Omental fat pad (tissue), 4 donors: ENCODE data around the gene LRRC40. TPM values are rescaled to one million over a fixed set of nuclear protein-coding genes. Genes with fewer than 3 reads are reported as not detected.

ENCODE experiments used
- ATAC-seq: fragments of 150-250 bp; one replicate; pipeline ENCODE4 v1.9.1; 2016; ENCODE audit warnings: mild to moderate bottlenecking, moderate library complexity; ENCODE audit not compliant: low FRiP score
- DNase-seq: peaks from one replicate; pipeline ENCODE4 v3.0.0-alpha.2; 2019; ENCODE audit warnings: low spot score
- total RNA-seq, 4 donors: library from RNA; depleted of rRNA; stranded (reverse); fragments of >200 nt; gene quantifications; one replicate each; pipeline ENCODE4 v1.1.0, GENCODE V29; 2016
- TF ChIP-seq, protein P1 (sequence below), 3 donors: fragments of 450-650 bp; IDR thresholded peaks; one replicate each; pipeline ENCODE4 v1.5.1; 2016 to 2017; ENCODE audit warnings: antibody characterized with exemption in 3 of 3, mild to moderate bottlenecking in 3 of 3, moderate library complexity in 2 of 3

LRRC40 gene
- total RNA-seq, 4 donors from 2014 or later: 10.9 to 19.7 (median 13.3) TPM

DNA sequence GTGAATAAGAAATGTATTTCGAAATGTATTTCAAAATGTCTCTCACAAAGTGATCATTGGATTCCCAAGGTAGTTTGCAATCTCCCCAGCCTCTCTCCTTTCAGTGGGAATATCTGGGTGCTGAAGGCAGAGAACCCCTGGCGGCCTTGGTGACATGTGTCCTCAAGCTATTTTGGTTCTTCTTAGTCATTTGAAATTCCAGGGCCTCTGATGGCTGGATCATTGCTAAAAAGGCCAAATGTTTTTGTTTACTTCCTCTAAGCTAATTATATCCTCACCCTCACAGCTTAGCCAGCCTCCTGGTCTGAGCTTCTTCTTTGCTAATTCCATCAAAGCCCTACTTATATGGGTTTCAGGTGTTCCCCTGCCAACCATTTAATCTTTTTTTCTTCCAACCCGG lies 71.2 kb downstream of the LRRC40 start:
- TF ChIP-seq, protein P1, sequence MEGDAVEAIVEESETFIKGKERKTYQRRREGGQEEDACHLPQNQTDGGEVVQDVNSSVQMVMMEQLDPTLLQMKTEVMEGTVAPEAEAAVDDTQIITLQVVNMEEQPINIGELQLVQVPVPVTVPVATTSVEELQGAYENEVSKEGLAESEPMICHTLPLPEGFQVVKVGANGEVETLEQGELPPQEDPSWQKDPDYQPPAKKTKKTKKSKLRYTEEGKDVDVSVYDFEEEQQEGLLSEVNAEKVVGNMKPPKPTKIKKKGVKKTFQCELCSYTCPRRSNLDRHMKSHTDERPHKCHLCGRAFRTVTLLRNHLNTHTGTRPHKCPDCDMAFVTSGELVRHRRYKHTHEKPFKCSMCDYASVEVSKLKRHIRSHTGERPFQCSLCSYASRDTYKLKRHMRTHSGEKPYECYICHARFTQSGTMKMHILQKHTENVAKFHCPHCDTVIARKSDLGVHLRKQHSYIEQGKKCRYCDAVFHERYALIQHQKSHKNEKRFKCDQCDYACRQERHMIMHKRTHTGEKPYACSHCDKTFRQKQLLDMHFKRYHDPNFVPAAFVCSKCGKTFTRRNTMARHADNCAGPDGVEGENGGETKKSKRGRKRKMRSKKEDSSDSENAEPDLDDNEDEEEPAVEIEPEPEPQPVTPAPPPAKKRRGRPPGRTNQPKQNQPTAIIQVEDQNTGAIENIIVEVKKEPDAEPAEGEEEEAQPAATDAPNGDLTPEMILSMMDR (IDR thresholded peaks at IDR 0.05): no peak
- no peak for ATAC-seq
- no peak for DNase-seq

DNA sequence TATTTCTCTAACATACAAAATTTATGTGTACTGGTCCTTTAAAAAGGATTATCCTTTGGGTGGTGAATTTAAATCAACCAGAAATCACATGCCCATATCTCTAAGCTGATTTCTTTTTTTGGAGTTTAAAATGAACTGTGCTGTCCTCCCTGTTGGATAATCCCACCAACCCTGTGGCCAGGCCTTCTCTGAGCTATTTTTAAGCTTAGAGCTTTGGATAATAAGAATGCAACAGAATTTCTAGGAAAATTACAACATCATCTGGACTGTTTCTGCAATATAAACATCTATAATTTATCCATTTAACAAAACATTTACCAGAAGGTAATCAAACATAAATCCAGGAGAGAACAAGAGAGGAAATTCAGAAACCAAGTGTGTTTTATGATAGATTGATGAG lies 88.3 kb downstream of the LRRC40 start:
- no peak for ATAC-seq
- TF ChIP-seq, protein P1 (IDR thresholded peaks at IDR 0.05): no peak

DNA sequence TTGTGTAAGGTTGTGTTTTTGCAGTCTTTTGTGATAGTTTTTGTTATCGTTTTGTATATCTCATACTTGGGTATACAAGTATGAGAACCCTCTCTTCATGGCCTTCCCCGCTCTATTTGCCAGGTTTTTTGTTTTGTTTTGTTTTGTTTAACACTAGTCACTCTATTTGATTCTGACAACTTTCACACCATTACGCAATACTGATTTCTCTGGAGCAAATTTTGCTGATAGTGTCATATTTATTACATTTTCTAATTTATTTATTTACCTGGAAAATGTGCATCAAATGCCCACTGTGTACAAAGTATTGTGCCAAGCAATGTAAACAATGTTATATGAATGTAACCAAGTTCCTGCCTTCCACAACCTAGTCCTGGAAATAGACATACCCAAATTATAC lies 90.1 kb downstream of the LRRC40 start:
- TF ChIP-seq, protein P1 (IDR thresholded peaks at IDR 0.05): no peak
- no peak for DNase-seq

More for the DNA sequence above, 88.3 kb downstream of the LRRC40 start:
- DNase-seq: no peak

DNA sequence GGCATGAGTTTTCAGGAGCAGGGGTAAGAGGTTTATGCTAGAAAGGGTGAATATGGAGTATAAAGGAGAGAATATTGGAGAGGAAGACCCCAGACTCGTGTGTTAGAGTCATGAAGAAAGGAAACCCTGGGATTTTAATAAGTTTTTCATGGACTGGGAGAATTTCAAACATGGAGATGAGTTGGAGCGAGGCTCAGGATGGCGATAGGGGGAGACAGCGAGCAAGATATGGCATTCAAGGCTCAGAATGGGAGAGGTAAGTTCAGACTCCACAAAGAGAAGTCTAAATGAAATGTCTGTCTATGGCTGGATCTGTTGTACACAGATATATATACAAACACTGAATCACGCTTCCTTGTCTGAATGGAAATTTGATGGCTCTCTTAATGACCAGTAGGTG lies 92.5 kb downstream of the LRRC40 start:
- DNase-seq (no peak), ATAC-seq (no peak)
- TF ChIP-seq, protein P1 (IDR thresholded peaks at IDR 0.05): no peak

More for the DNA sequence above, 90.1 kb downstream of the LRRC40 start:
- ATAC-seq: no peak

DNA sequence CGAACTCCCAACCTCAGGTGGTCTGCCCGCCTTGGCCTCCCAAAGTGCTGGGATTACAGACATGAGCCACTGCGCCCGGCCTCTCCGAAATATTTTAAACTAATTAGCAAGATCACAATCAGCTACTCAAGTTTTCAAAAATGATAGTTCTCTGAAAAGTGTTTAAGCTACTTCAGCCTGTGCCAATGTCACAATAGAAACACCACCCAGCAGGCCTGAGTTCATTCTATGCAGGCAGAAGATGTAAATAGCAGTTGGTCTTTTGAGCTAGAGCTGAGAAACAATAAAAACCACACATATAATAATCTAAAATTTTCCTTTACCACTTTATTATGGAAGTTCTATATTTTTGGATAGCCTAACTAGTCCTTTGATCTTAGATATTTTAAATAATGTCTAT lies 96.1 kb downstream of the LRRC40 start:
- ATAC-seq (no peak), DNase-seq (no peak)
- TF ChIP-seq, protein P1 (IDR thresholded peaks at IDR 0.05): no peak

DNA sequence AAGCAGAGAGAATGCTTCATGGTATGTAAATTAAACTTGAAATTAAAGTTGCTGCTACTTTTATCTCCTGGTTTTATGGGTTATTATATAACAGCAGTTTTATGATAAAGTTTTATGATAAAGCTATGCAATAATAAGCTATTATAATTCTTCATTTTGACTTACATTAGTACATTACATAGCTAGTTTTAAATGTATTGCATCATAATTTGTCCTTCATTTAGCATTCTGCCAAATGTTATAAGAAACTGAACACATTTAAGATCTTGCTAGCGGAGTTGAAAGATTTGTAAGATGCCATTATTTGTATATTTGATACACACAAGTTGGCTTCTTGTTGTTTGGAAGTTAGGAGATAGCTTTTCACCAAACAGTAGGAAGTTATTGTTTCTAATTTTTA lies 101.6 kb downstream of the LRRC40 start:
- no peak for DNase-seq
- no peak for ATAC-seq
- TF ChIP-seq, protein P1 (IDR thresholded peaks at IDR 0.05): no peak

DNA sequence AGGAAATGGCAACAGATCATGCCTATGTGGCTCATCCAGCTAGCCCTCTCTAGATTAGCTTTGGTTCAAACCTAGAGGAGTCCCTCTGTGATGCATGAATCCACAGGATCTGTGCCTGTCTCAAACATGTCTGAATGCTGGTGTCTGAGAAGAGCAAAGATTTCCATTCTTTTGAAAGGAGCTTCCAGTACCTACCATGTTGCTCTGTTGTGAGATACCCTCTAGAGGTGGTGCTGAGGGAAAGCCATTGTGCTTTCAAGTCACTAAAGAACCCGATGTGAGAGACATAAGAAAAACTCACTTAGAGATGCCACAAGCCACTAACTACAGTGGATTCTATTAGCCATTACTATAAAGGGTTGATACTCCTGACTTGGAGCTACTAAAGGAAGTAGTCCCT lies 103.6 kb downstream of the LRRC40 start:
- DNase-seq (no peak), ATAC-seq (no peak)
- TF ChIP-seq, protein P1 (IDR thresholded peaks at IDR 0.05): no peak
